NCI-H2196 treated with DMSO at 0.1 percent for 48 hours (cell line): Measurements from ENCODE around the gene CCDC188.

Experiments used
- DNase-seq: peaks from one replicate; lab custom pipeline; 2025; ENCODE audit not compliant: unreplicated experiment; lab: John Stamatoyannopoulos, UW

CCDC188 gene

DNA sequence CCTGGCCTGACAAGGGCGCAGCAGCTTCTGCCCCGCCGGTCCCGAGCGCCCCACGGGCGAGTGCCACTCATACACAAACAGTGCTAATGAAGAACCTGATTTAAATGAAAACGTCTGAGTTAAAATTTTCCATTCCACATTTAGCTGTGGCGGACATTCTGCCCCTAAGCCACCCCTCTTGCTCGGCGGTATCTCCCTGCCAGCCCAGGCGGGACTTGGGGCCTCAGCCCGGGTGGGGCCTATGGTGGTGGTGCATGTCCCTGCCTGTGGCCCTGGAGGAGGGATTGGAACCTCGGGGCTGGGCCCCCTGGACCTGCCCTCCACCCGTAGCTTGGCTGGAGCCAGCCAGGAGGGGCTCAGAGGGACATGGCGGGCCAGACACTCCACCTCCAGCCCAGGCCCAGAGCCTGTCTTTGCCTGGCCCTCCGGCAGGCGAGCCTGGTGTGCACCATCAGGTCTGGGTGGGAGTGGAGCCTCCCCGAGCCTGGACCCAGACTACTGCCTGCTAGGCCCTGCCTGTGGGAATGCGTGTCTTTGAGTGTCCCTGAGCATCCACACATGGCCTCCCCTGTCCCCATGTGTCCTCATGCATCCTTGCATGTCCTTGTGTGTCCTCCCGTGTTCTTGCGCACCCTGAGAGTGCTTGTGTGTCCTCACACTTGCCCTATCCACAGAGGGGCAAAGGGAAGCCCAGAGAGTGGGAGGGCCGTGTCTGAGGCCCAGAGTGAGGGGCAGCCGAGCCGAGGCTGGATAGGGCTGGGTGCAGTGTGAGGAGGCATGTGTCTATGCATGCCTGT is 14.9 kb downstream of the CCDC188 start:
- DNase-seq, result no peak

DNA sequence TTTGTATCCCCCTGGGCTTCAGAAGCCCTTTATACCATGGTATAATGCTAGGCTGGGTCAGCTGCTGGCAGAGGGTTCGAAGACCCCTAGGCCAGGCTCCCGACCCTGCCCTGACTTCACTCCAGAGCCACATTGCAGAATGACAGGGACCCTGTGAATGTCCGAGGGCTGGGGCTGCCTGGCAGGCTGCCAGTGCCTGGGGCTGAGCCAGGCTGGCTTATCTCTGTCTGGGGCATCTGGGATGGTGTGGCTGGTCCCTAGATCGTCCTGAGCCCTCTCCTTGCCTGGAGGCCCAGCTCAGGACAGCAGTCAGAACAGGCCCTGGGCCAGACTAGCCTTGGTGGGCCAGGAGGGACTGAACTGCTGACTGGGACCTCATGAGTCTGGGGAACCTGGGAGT is 15.6 kb downstream of the CCDC188 start:
- DNase-seq, result no peak

- DNase-seq, result no peak
Observed at GRCh38 chr22:20133930-20134549, 16.8 kb downstream of the CCDC188 start.

GRCh38 chr22:20132686-20133246 is 18.1 kb downstream of the CCDC188 start:
- no peak for DNase-seq

DNA sequence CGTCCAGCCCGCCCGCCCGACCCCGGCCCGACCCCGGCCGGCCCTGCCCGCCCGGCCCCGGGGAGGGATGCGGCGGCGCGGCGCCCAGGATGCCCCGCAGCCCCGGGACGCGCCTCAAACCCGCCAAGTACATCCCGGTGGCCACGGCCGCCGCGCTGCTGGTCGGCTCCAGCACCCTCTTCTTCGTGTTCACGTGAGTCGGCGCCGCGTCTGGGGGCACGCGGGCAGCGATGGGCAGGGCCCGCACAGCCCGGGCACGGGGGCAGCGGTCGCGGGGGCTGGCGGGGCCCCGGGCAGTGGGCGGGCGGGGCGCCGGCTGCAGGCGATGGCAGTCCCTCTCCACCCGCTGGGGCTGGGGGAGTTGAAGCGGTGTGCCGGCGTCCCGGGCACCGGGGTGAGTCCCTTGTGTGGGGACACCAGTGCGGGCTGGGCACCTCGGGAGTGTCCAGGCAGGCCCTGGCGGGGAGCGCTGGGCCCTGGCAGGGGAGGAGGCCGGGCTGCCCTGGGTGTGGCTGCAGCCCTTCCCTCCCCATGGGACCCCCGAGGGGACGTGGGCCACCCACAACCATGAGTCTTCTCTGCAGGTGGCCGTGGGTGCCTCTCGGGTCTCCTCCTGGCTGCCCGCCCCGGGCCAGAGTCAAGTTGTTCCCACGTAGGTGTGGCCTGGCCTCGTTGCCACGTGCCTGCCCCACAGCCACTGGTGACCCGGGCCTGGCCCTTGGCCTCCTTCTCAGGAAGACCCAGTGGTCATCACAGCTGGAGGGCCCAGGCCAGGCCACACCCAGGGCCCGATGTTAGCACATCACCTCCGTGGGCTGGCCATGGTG is 18.8 kb downstream of the CCDC188 start:
- no peak for DNase-seq

GRCh38 chr22:20131597-20131858 is 19.3 kb downstream of the CCDC188 start, which contains the start of gene ZDHHC8:
Gene ZDHHC8, plus strand, starts transcription at chr22:20131804. Its CDS starts 144 bp downstream, at chr22:20131948.
- no peak for DNase-seq

DNA sequence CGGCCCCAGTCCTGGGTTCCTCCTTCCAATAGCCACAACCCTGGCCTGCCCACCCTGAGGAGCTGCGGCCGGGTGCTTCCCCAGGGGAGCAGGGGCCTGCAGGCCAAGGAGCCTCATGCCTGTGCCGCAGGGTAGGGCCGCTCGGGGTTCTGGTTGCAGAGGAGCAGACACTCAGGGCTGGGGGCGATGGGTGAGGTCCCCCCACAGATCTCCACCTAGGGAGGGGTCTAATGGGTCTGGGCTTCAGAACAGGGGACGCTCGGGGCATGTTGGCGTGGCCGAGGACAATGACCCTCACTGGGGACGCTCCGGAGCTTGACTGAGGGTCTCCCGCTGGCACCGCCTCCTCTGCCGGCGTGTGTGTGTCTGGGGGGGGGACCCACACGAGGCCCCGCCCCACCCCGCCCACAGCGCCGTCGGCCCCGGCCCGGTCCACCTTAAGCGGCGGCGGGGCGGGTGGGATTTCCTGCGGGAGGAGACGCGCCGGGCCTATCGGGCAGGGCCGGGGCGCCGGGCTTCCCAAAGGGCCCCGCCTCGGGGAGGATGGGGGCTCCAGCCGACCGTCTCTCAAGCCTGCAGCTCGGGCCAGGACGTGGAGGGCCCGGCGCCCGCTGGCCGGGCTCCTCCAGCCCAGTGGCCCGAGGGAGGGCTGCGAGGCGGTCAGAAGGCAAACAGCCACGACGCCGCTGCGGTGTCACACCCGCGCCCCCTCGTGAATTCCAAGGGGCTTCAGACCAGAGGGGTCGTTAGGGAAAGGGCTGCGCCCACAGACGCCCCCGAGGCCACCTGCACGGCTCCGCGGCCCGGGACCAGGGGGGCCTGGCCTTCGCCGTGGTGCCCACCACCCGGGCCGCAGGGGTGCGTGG is 19.9 kb downstream of the CCDC188 start:
- DNase-seq, result no peak

GRCh38 chr22:20130319-20130718 is 20.5 kb downstream of the CCDC188 start:
- no peak for DNase-seq

- DNase-seq, result no peak
Observed at GRCh38 chr22:20129747-20130014, 21.2 kb downstream of the CCDC188 start.

GRCh38 chr22:20128902-20129746 is 21.7 kb downstream of the CCDC188 start:
- no peak for DNase-seq

- DNase-seq, result no peak
Observed at GRCh38 chr22:20128619-20128901, 22.3 kb downstream of the CCDC188 start.

DNA sequence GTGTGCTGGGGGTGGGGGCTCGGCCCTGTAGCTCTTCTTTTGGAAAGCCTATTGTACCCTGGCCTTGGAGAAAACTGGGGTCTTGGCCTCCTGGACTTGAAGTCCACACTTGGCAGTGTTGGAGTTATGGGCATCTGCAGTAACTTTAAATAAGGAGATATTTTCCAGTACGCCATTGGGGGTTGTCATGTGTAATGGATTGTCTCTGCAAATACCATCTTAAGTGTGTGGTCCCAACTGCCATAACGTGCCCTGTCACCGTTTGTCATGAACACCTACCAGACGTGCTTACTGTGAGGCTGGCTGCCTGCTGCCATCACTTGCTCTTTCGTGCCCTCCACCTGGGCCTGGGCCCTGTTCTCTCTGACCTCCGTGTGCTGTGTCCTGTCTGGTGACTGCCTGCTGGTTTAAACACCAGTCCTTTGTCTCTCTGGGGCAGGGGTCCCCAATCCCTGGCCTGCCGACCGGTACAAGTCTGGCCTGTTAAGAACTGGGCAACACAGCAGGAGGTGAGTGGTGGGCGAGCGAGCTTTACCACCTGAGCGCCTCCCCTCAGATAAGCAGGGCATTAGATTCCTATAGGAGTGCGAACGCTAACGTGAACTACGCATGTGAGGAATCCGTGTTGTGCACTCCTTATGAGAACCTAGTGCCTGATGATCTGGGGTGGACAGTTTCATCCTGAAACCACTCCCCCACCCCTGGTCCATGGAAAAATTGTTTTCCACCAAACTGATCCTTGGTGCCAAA is 22.8 kb downstream of the CCDC188 start:
- DNase-seq, result no peak

DNA sequence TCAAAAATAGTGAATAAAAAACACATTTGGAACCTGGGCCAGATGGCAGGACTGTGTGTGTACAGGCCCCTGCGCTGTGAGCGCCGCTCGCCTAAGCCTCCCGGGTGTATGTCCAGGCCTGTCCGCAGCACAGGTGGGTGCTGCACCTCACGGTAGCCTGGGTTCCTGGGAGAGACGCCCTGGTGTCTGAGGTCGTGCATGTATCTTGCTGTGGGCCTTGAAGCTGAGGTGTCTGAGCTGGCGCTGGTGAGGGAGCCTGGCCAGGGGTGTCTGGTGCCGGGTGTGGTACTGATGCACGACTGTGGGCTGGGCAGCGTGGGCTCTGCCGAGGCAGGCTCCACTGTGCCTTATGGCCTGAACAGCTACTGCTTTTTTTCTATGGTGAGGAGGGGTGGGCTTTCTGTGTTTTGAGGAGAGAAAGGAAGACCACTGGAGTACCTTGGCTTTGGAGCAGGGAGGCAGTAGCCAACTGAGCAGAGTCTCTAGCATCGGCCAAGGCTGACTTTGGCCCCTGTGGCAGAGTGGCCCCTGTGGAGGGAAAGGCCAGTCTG is 23.5 kb downstream of the CCDC188 start:
- no peak for DNase-seq

GRCh38 chr22:20126284-20127029 is 24.4 kb downstream of the CCDC188 start:
- no peak for DNase-seq

DNA sequence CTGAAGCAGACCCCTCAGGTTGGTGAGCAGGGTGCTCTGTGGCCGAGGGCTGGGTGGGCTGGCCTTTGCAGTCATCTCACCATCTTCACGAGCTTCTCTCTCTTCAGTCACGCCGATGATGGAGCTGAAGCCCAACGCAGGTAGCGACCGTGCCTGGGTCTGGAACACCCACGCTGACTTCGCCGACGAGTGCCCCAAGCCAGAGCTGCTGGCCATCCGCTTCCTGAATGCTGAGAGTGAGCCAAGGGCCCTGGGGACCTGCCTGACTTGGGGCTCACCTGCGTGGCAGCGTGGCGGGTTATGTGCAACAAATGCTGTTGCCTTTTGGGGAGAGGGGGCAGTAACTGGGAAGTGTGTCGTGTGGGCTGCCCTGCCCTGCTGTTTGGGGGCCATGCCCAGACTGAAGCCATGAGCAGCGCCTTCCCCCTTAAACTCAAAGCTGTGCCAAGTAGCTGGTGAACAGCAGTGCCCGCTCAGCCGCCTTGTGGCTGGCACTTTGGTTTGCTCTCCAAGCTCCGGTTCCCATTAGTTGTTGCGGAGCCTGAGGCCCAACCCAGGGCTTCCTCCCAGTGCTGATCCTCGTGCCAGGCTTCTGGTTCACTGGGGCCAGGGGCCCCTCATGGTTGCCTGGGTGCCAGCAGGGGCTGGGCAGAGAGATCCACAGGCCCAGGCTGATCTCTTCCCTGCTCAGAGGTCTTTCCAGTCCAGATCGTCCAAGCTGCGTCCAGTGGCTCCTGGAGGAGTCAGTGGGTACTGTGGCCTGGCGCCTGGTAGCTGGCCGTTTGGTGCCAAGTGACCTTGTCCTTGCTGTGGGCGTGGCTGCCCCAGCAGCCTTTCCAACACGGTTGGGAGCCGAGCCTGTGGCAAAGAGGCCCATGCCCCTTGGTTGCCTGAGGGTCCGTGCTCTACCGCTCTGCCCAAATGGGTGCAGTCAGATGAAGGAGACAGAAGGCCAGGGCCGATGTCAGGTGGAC is 25.4 kb downstream of the CCDC188 start:
- DNase-seq, result no peak

DNA sequence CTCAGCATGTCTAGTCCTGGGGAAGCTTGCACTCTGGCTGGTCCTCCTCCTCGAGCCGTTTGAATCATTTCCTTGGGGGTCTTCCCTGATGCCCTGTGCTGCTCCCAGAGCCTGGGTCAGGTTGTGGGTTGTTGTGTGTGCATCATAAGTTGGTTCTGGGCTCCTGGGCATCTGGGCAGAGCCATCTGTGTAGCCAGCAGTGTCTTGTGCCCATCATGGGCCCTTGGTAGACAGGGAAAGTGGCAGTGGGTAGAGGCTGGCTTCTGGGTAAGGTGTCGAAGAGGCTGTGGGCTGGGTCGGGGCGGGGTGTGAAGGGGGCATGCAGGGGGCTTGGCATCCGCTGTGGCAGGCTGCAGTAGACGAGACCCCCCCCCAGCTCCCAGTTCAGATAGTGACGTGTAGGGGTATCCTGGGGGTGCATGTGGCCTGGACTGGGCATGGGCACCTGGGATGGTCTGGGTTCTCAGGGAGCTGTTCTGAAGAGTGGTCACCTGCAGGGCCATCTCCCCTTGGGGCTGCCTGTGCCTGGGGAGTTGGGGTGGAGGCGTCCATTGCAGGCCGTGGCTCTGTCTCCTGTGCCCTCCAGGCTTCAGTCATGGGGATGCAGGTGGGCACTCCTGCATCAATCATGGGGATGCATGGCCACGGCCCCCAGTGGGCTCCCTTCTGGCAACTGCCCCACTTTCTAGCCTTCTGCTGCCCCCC is 26.6 kb downstream of the CCDC188 start:
- no peak for DNase-seq
